ENCODE results near the gene IZUMO4.

The IZUMO4 gene

GRCh38 chr19:2051773-2052704 is 44.7 kb upstream of the IZUMO4 start:
- 86% methylated on average over 13 to 15 of the region's 18 CpGs for WGBS, 2 experiments (ENCODE audit: insufficient coverage in 2 of 2)
- Histone ChIP-seq H3K4me3 (ENCODE audit: extremely low read depth, insufficient read depth, low read length, poor library complexity, severe bottlenecking) (no peak overlapping the region), H3K36me3 (ENCODE audit: control insufficient read depth, insufficient read depth, low read length) (peaks cover 21% of the 10 kb centered on the region), H3K9me3 (ENCODE audit: control insufficient read depth, low read length) (no peaks in the 10 kb centered on the region), H3K4me1 (ENCODE audit: control insufficient read depth, insufficient read depth, low read length, poor library complexity, severe bottlenecking) (peaks cover 28% of the 10 kb centered on the region), H3K27ac (ENCODE audit: low read depth, low read length, severe bottlenecking) (peak overlapping the region; percentile 18)

- no peak overlapping the region for H3K27ac ChIP-seq (ENCODE audit: low read depth, low read length, severe bottlenecking)
- H3K4me1 ChIP-seq (ENCODE audit: control insufficient read depth, insufficient read depth, low read length, poor library complexity, severe bottlenecking) = peaks cover 26% of the 10 kb centered on the region
- H3K36me3 ChIP-seq (ENCODE audit: control insufficient read depth, insufficient read depth, low read length) = peaks cover 5% of the 10 kb centered on the region
- 91 to 96% methylated on average over 24 of the region's 24 CpGs for WGBS, 2 experiments (ENCODE audit: insufficient coverage in 2 of 2)
- no peak overlapping the region for H3K4me3 ChIP-seq (ENCODE audit: extremely low read depth, insufficient read depth, low read length, poor library complexity, severe bottlenecking)
- H3K9me3 ChIP-seq (ENCODE audit: control insufficient read depth, low read length) = no peaks in the 10 kb centered on the region
Observed at GRCh38 chr19:2053601-2054389, 42.9 kb upstream of the IZUMO4 start.

DNA sequence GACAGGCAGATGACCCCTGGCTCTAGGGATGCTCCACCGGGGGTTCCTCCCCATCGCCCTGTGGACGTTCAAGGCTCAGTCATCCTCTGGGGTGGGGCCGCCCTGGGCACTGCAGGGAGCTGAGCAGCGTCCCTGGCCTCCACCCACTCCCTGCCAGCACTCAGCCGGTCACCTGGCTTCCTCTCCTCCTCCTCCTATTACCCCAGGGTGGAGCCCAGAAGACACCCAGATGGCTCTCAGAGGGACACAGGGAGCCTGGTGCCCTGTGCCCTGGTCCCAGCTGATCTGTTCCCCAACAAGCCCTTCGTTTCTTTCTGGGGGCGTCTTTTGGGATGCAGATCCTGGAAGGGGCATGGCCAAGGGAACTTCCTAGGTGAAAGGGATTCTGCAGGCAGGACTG is 42.0 kb upstream of the IZUMO4 start:
- Histone ChIP-seq H3K36me3 (ENCODE audit: control insufficient read depth, insufficient read depth, low read length) (no peaks in the 10 kb centered on the region), H3K4me3 (ENCODE audit: extremely low read depth, insufficient read depth, low read length, poor library complexity, severe bottlenecking) (no peak overlapping the region), H3K27ac (ENCODE audit: low read depth, low read length, severe bottlenecking) (no peak overlapping the region), H3K4me1 (ENCODE audit: control insufficient read depth, insufficient read depth, low read length, poor library complexity, severe bottlenecking) (peaks cover 36% of the 10 kb centered on the region), H3K9me3 (ENCODE audit: control insufficient read depth, low read length) (no peaks in the 10 kb centered on the region)
- 87 to 88% methylated on average over 6 of the region's 8 CpGs for WGBS, 2 experiments (ENCODE audit: insufficient coverage in 2 of 2)

DNA sequence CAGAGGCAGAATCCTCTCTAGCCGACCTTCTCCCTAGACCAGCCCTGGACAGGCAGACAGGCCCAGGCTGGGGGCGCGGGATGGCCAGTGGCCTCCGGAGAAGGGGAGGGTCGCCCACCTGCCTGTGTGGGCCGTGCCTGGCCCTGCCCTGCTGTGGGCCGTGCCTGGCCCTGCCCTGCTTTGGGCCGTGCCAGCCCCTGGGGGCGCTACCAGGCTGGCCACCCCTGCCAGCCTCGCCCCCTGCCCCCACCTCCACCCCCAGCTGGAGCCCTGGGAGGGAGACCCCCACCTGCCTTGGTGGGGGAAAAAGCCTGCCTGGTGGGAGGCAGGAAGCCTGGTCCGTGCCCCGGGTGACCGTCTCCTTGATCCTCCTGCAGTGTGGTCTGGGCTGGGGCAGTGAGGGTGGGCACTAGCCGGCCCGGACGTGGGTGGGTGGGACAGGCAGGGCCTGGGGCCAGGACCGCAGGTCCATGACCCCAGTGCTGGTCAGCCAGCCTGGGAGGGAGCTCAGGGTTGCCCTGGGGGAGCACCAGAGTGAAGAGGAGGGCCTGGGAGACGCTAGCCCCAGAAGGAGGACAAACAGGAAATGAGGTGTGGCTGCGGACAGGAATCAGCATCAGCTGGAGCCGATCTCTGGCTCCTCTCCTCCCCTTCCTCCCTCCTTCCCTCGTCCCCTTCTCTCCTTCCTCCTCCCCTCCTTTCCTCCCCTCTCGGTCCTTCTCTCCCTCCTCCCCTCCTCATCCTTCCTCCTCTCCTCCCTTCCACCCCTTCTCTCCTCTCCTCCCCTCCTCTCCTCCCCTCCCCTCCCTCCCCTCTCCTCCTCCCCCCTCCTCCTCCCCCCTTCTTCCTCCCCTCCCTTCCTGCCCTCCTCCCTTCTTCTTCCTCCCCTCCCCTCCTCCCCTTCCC is 40.5 kb upstream of the IZUMO4 start:
- peaks cover 42% of the 10 kb centered on the region for H3K4me1 ChIP-seq (ENCODE audit: control insufficient read depth, insufficient read depth, low read length, poor library complexity, severe bottlenecking)
- WGBS, 2 experiments (ENCODE audit: insufficient coverage in 2 of 2) = 34 to 58% methylated on average over 11 to 12 of the region's 22 CpGs
- H3K36me3 ChIP-seq (ENCODE audit: control insufficient read depth, insufficient read depth, low read length) = no peaks in the 10 kb centered on the region
- H3K27ac ChIP-seq (ENCODE audit: low read depth, low read length, severe bottlenecking) = peak overlapping the region; percentile 41
- H3K9me3 ChIP-seq (ENCODE audit: control insufficient read depth, low read length) = no peaks in the 10 kb centered on the region
- H3K4me3 ChIP-seq (ENCODE audit: extremely low read depth, insufficient read depth, low read length, poor library complexity, severe bottlenecking) = no peak overlapping the region

- H3K27ac ChIP-seq (ENCODE audit: low read depth, low read length, severe bottlenecking) = no peak overlapping the region
Observed at GRCh38 chr19:2056837-2057192, 39.9 kb upstream of the IZUMO4 start.

GRCh38 chr19:2057484-2058469 is 38.9 kb upstream of the IZUMO4 start:
- H3K36me3 ChIP-seq (ENCODE audit: control insufficient read depth, insufficient read depth, low read length) = no peaks in the 10 kb centered on the region
- H3K4me1 ChIP-seq (ENCODE audit: control insufficient read depth, insufficient read depth, low read length, poor library complexity, severe bottlenecking) = peaks cover 44% of the 10 kb centered on the region
- WGBS, 2 experiments (ENCODE audit: insufficient coverage in 2 of 2) = 93% methylated on average over 22 to 23 of the region's 23 CpGs
- H3K27ac ChIP-seq (ENCODE audit: low read depth, low read length, severe bottlenecking) = peak overlapping the region; percentile 97
- no peak overlapping the region for H3K4me3 ChIP-seq (ENCODE audit: extremely low read depth, insufficient read depth, low read length, poor library complexity, severe bottlenecking)
- H3K9me3 ChIP-seq (ENCODE audit: control insufficient read depth, low read length) = no peaks in the 10 kb centered on the region

More at GRCh38 chr19:2056837-2057192, 39.9 kb upstream of the IZUMO4 start:
- Histone ChIP-seq H3K36me3 (ENCODE audit: control insufficient read depth, insufficient read depth, low read length) (no peaks in the 10 kb centered on the region), H3K9me3 (ENCODE audit: control insufficient read depth, low read length) (no peaks in the 10 kb centered on the region), H3K4me3 (ENCODE audit: extremely low read depth, insufficient read depth, low read length, poor library complexity, severe bottlenecking) (no peak overlapping the region), H3K4me1 (ENCODE audit: control insufficient read depth, insufficient read depth, low read length, poor library complexity, severe bottlenecking) (peaks cover 40% of the 10 kb centered on the region)
- WGBS, 2 experiments (ENCODE audit: insufficient coverage in 2 of 2) = 76 to 100% methylated on average over 1 to 3 of the region's 5 CpGs

DNA sequence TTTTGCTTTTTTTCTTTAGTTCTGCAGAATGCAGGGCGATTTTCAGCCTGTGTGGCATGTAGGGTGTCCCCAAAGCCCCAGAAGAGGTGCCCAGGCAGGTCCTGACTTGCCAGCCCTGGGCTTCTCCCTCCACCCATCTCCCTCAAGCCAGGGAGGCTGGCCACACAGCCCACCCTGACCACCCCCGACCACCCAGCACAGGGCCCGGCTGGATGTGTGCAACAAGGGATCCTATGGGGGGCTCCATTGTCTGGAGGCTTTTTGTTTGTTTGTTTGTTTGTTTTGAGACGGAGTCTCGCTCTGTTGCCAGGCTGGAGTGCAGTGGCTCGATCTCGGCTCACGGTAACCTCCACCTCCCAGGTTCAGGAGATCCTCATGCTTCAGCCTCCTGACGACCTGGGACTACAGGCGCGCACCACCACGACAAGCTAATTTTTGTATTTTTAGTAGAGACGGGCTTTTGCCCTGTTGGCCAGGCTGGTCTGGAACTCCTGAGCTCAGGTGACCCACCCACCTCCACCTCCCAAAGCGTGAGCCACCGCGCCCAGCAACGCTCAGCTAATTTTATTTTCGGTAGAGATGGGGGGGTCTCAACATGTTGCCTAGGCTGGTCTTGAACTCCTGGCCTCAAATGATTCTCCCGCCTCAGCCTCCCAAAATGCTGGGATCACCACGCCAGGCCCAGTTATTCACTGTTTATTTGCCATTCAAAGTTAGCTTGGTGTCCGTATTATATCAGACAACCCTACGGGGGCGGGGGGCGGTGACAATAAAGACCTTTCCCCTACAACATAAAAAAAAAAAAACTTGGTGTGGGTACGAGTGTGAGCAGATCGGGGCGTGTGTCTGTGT is 37.9 kb upstream of the IZUMO4 start:
- Histone ChIP-seq H3K9me3 (ENCODE audit: control insufficient read depth, low read length) (no peaks in the 10 kb centered on the region), H3K27ac (ENCODE audit: low read depth, low read length, severe bottlenecking) (peak overlapping the region; percentile 97), H3K4me3 (ENCODE audit: extremely low read depth, insufficient read depth, low read length, poor library complexity, severe bottlenecking) (no peak overlapping the region), H3K4me1 (ENCODE audit: control insufficient read depth, insufficient read depth, low read length, poor library complexity, severe bottlenecking) (peaks cover 44% of the 10 kb centered on the region), H3K36me3 (ENCODE audit: control insufficient read depth, insufficient read depth, low read length) (no peaks in the 10 kb centered on the region)
- 95% methylated on average over 17 to 18 of the region's 27 CpGs for WGBS, 2 experiments (ENCODE audit: insufficient coverage in 2 of 2)

- 69 to 70% methylated on average over 11 to 22 of the region's 24 CpGs for WGBS, 2 experiments (ENCODE audit: insufficient coverage in 2 of 2)
- Histone ChIP-seq H3K27ac (ENCODE audit: low read depth, low read length, severe bottlenecking) (peak overlapping the region; percentile 97), H3K36me3 (ENCODE audit: control insufficient read depth, insufficient read depth, low read length) (no peaks in the 10 kb centered on the region), H3K9me3 (ENCODE audit: control insufficient read depth, low read length) (no peaks in the 10 kb centered on the region), H3K4me3 (ENCODE audit: extremely low read depth, insufficient read depth, low read length, poor library complexity, severe bottlenecking) (no peak overlapping the region), H3K4me1 (ENCODE audit: control insufficient read depth, insufficient read depth, low read length, poor library complexity, severe bottlenecking) (peaks cover 44% of the 10 kb centered on the region)
Observed at GRCh38 chr19:2059422-2060201, 37.1 kb upstream of the IZUMO4 start.
